GM19238 (cell line): Measurements from ENCODE around the gene N4BP2.
A peak's percentile ranks its signal among the peaks of the same experiment; 100 is the strongest.
"Not testable (repeated sequence)": the region's sequence is repeated elsewhere in the genome, so short reads cannot be mapped to it uniquely, and the experiment has no call there.

ENCODE experiments used
- DNase-seq: peaks from one replicate; pipeline ENCODE4 v3.0.0; 2011; ENCODE audit warnings: low spot score; ENCODE audit not compliant: insufficient read length

Gene N4BP2

GRCh38 chr4:40056716-40057585 lies at the start of gene N4BP2:
Gene N4BP2, plus strand, starts transcription at chr4:40056850. Its CDS starts 40,491 bp downstream, at chr4:40097341.
- DNase-seq = peak; percentile 67

GRCh38 chr4:40016007-40016406 lies 40.6 kb upstream of the N4BP2 start:
- no peak for DNase-seq

- no peak for DNase-seq
Measured at GRCh38 chr4:40020221-40020620, 36.4 kb upstream of the N4BP2 start.

- not testable (repeated sequence) for DNase-seq
Measured at GRCh38 chr4:40021116-40021515, 35.5 kb upstream of the N4BP2 start.

GRCh38 chr4:40024049-40024448 lies 32.6 kb upstream of the N4BP2 start:
- not testable (repeated sequence) for DNase-seq

- no peak for DNase-seq
Measured at GRCh38 chr4:40032785-40033184, 23.9 kb upstream of the N4BP2 start.

- no peak for DNase-seq
Measured at GRCh38 chr4:40033613-40034012, 23.0 kb upstream of the N4BP2 start.

- no peak for DNase-seq
Measured at GRCh38 chr4:40038977-40039376, 17.7 kb upstream of the N4BP2 start.

GRCh38 chr4:40040908-40041307 lies 15.7 kb upstream of the N4BP2 start:
- DNase-seq = no peak

GRCh38 chr4:40043786-40044185 lies 12.9 kb upstream of the N4BP2 start:
- no peak for DNase-seq

- no peak for DNase-seq
Measured at GRCh38 chr4:40046311-40046980, 10.2 kb upstream of the N4BP2 start.

- no peak for DNase-seq
Measured at GRCh38 chr4:40053161-40053560, 3.5 kb upstream of the N4BP2 start.

GRCh38 chr4:40055511-40055862 lies 1.2 kb upstream of the N4BP2 start:
- no peak for DNase-seq

- peak; percentile 42 for DNase-seq
Measured at GRCh38 chr4:40055863-40056715, 561 bp upstream of the N4BP2 start.

- DNase-seq = peak; percentile 81
Measured at GRCh38 chr4:40057586-40058091, 989 bp downstream of the N4BP2 start.

- DNase-seq = no peak
Measured at GRCh38 chr4:40058121-40058520, 1.5 kb downstream of the N4BP2 start.

GRCh38 chr4:40058854-40059253 lies 2.2 kb downstream of the N4BP2 start:
- DNase-seq = no peak

- DNase-seq = no peak
Measured at GRCh38 chr4:40059362-40059761, 2.7 kb downstream of the N4BP2 start.

- no peak for DNase-seq
Measured at GRCh38 chr4:40065010-40065409, 8.4 kb downstream of the N4BP2 start.

GRCh38 chr4:40066651-40067050 lies 10.0 kb downstream of the N4BP2 start:
- no peak for DNase-seq

GRCh38 chr4:40070387-40070786 lies 13.7 kb downstream of the N4BP2 start:
- no peak for DNase-seq

- no peak for DNase-seq
Measured at GRCh38 chr4:40086421-40086820, 29.8 kb downstream of the N4BP2 start.
